ENCODE results near the gene CADPS2.
A peak's percentile ranks its signal among the peaks of the same experiment; 100 is the strongest.

The CADPS2 gene

DNA sequence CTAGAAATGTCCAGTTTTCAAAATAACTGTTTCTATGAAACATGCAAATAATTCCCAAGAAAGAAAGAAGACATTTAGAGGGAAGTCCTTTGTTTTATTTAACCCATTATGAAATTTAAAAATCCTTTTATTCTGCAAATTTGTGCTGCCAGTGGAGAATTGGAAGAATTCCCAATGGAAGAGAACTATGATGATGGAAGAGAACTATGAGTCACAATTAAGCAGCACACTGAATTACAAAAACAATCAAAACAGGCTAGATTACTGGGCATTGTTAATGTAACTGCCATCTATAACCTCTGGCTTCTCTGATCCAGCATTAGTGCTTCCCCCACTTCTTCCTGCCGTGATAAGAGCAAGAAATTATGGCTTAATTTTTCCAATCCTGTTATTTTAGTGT, 455.6 kb downstream of the CADPS2 start:
- DNase-seq: no peak

GRCh38 chr7:122429926-122430325, 456.3 kb downstream of the CADPS2 start:
- DNase-seq: no peak

- no peak for DNase-seq
Observed at GRCh38 chr7:122425731-122426130, 460.5 kb downstream of the CADPS2 start.

DNA sequence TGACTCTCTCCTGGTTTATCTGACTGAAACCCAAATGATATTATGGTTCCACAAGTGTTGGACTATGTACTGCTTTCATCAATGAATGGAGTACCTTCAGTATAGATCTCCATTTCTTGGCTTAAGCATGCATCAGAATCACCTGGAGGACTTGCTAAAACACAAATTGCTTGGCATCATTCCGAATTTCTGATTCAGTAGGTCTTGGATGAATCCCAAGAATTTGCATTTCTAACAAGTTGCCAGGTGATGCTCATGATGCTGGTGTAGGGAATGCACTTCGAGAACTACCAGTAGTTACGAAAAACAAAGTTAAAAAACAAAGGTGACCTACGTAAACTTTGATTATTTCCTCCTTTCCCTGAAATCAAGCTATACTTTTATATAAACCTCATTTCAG, 462.7 kb downstream of the CADPS2 start:
- DNase-seq: no peak

DNA sequence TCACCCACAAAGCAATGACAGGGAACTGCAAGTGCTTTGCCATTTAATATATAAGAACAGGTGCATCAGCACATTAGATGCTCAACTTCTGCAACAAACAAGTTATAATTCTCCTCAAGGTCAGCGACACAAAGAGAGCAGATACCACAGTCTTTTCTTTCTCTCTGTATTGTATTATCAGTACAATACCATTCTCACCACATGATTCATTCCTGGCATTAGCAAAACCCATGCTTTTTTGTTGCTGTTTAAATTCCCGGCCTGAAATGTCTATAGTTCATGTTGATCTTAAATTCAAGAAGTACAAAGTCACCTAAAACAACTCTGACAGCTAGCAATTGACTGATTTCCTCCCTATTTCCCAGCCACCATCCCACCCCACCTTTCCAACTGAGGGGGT, 469.9 kb downstream of the CADPS2 start:
- no peak for DNase-seq

DNA sequence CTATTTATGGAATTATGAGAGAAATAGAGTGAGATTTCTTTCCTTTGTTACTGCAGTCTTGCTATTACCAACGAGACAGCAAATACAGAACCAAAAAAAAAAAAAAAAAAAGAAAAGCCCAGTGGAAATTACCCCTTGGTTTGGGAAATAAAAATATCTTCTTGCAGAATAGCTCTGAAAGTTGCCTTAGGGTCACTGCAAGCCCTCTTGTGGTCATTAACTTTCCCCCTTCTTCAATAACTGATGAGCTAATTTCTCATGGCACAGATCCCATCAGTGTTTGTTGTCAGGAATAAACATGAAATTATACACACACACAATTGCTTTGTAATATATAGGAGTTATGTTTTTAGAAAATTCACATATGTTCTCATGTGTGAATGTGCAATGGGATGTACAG, 470.8 kb downstream of the CADPS2 start:
- DNase-seq: no peak

- DNase-seq: no peak
Observed at GRCh38 chr7:122413339-122413738, 472.9 kb downstream of the CADPS2 start.

- no peak for DNase-seq
Observed at GRCh38 chr7:122412883-122413282, 473.4 kb downstream of the CADPS2 start.

DNA sequence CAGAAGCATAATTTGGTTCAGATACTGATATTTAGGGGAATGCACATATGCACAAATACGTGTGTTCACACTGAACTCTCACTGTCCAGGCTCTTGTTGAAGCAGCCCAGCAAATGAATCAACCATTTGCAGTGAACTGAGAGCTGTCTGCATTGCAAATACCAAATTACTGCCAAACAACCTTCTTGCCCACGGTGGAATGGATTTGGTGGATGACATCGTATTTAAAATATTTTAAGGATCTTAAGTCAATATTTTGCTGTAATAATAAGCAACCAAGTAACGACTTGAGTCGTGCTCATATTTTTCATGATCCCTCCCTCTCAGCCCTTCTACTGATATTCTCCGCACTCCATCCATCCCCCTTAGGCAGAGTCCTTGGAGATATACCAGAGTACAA, 473.8 kb downstream of the CADPS2 start:
- DNase-seq: no peak

GRCh38 chr7:122407195-122407594, 479.1 kb downstream of the CADPS2 start:
- DNase-seq: no peak

DNA sequence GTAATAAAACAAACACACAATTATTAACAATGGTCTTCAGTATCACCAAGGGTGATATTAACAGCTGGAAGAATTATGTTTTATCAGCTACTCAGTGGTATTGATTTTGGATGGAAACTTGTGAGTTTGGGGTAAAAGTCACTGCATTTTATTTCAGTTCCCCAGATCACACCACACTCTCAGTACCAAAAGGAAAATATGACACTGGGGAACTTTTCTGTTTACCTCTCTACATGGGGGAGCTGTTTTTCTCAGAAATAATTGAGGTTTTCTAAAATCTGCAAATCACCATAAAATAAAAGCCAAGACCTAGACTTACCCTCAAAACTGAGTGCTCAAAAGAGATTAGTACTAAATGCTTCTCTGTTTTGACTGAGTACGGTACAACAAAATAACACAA, 483.1 kb downstream of the CADPS2 start:
- no peak for DNase-seq

- no peak for DNase-seq
Observed at GRCh38 chr7:122402235-122402634, 484.0 kb downstream of the CADPS2 start.

DNA sequence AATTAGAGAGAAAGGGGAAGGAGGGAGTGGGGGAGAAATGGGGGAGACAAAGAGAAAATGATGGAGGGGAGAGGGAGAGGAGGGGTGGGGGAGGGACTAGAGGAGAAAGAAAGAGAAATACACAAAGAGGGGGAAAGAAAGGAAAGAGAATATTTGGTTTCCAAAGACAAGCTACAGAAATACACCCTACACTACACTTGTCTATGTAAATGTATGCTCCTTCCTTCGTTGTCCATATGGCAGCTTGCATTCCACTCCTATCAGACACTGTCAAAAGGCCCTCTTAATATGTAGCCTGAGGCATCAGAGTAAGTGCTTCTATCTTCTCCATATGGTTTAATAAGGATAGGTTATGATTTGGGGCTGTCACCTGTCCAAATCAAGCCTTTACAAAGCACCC, 488.9 kb downstream of the CADPS2 start:
- DNase-seq: no peak

GRCh38 chr7:122394512-122394911, 491.7 kb downstream of the CADPS2 start:
- no peak for DNase-seq

DNA sequence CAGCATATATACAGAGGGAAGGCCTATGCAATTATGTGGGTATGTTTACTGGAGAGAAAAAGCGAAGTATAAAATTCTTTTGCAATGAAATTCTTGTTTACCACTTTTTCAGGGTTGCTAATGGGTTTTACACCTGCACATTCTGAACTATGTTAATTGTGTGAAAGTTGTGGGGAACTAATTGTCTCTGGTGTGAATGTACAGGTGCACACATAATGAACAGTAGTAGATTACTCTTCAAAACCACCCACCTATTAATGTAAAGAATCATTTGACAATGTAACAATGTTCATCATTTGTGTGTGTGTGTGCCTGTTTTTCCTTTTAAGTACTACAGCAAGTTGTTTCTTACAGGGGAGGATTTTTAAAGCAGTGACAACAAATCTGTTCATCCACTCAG, 501.7 kb downstream of the CADPS2 start:
- peak; percentile 86 for DNase-seq

- no peak for DNase-seq
Observed at GRCh38 chr7:122383934-122384333, 502.3 kb downstream of the CADPS2 start.

- DNase-seq: no peak
Observed at GRCh38 chr7:122380992-122381391, 505.3 kb downstream of the CADPS2 start.

DNA sequence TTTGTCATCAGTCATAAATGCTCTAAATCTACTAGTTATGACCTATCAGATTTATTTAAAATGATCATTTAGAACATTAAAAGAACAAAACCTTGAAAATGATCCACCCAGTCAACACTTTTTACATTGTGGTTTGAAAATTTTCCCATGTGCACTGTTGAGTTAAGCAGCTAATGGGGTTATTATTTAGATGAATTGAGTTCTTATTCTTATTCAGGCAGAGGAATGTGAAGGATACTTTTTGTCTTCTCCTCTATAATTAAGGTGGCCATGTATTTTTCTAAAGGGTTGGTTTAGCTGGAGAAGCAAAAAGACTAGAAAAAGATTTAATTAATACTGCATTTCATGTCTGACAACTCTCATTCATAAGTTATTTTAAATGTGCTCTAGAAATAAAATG, 506.8 kb downstream of the CADPS2 start:
- DNase-seq: no peak

DNA sequence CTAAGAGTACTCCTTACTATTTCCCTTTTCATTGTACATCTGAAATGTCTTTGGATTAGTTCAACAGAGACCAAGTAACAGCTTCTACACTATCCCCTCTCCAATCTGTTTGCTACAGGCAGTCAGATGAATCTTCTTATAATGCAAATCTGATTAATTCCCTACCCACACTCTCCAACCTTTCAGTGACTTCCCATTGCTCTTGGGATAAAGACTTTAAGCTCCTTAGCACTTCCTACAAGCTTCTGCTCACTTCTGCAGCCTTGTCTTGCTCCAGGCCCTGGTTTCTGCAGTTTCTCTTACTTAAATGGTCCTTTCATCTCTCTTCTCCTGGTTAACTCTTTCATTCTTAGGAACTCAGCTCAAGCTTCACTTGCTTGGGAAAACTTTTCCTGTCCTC, 516.5 kb downstream of the CADPS2 start:
- DNase-seq: no peak

GRCh38 chr7:122364761-122365280, 521.4 kb downstream of the CADPS2 start:
- DNase-seq: no peak

- no peak for DNase-seq
Observed at GRCh38 chr7:122363144-122363543, 523.1 kb downstream of the CADPS2 start.

DNA sequence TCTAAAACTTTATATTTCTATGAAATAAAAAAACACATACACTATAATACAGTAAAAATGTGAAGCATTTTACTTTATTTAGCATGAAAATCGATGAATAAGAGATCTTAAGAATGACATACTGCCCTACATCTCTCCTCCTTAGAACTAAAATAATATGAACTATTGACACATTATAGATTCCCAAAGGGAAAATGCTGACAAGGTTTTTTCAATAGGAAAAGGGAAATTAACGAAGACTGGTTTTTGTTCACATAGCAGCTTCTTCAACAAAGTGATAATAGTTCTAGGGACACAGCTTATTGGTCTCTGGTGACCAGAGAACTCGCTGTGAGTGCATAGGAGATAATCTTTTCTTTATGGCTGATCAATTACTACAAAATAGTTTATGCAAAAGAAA, 523.8 kb downstream of the CADPS2 start:
- DNase-seq: no peak

- DNase-seq: no peak
Observed at GRCh38 chr7:122354656-122355055, 531.6 kb downstream of the CADPS2 start.

DNA sequence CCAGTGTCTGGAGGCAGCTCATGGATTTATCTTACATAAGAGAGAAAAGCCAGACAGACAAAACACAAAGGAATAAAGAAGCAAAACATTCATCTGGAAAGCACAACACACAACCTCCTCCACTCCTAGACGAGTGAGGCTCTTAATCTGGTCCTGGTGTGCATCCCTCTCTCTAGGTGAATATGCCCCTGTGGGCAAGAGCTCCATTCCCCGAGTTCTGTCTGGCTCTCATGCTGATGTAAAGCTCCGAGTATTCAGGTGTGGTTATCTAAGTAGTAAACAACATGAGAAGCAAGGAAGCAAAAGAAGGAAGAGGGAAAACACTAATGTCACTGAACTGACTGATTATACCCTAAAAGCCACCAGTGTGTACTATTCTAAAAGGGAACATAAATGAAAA, 533.8 kb downstream of the CADPS2 start:
- no peak for DNase-seq

GRCh38 chr7:122350701-122351100, 535.6 kb downstream of the CADPS2 start:
- no peak for DNase-seq

GRCh38 chr7:122344303-122344620, 542.0 kb downstream of the CADPS2 start:
- no peak for DNase-seq
